Suppressor macrophage (primary cell): ENCODE data around the gene CYB561D1.

ENCODE experiments used
- DNase-seq, 4 experiments: peaks; one replicate each; pipeline ENCODE4 v3.0.0-alpha.2; 2020 to 2022

The CYB561D1 gene

DNA sequence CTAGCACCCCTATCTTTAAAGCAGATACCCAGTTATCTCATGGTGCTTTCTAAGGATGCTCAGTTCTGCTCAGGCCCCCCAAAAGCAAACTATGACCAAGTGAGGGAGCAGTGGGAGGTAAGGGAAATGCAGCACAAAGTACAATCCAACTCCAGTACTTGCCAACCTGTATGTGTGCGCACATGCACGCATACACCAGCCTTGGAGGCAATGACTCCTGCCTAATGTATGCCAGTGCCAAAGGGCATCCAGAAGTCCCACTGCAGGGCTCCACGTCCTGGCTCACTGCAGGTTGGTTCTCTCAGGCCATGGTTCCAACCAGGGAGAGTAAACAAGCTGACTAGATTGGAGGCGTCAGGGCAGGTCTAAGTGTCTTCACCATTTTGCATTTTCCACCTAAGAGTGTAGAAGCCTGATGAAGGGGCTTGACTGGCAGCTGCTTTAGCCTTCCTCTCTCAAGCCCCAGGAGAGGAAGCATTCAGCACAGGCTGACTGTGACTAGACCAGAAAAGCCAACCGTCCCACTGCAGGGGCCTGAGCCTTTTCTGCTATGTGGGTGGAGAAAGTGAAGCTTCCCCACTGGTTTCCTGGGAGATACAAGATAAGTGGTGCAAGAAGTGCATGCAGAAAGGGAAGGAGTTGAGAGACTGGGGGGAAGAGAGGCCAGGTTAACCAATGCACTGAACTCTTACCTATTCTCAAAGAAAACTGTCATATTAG is 7.9 kb downstream of the CYB561D1 start:
- DNase-seq, result peak; percentile 68 to 85 (median 82)

DNA sequence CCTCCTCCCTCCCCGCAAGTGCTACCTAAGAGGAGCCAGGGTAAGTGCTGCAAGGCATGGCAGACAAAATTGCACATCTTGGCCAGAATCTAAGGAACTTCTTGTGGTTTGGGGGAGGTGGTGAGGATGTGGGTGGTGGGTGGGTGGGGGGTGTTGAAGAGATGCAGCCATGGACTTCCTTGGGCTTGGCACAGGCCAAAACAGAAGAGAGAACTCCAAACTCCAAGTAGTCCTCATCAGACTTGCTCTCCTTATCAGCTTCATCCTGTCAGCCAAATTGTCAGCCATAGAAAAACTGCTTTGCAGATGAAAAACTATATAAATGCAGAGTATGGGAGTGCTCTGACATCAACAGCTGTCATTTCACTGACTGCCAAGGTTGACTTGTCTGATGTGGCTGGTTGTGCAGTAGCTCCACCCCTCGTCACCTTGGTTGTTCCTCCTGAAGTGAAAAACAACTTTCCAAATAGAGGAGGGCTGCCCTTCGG is 8.5 kb downstream of the CYB561D1 start:
- no peak for DNase-seq

DNA sequence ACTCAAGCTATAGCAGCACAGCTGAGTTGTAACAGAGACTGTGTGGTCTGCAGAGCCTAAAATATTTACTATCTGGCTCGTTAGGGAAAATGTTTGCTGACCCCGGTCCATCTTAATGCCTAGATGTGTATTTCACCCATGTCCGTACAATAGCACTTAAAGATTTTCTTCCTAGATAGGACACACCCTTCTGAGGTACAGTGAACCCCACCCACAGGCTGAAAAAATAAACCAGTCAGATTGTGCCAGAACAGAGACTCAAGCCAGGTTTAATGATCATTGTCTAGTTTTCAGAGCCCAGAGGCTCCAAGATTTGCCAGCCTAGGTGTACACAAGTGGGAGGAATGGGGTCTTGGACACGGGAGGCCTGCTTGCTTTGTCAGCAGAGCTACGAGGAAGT is 10.0 kb downstream of the CYB561D1 start:
- no peak for DNase-seq

DNA sequence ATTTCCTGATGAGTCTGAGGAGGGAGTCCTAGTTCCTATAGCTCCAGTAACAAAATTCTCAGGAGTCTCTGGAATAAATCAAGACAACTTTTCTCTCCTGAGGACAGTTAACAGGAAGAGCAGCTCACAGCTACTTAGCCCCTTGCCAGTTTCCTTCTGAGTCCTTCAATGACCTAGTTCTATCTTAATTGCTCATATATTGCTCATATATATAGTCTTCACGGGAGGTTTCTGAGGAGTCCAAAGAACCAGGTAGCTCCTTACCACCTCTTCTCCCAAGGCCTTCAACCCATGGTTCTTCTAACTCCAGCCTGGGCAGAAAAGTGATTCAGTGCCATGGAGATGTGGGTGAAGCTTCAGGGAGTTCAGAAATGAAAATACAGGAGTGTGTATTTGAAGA is 11.1 kb downstream of the CYB561D1 start:
- no peak for DNase-seq

DNA sequence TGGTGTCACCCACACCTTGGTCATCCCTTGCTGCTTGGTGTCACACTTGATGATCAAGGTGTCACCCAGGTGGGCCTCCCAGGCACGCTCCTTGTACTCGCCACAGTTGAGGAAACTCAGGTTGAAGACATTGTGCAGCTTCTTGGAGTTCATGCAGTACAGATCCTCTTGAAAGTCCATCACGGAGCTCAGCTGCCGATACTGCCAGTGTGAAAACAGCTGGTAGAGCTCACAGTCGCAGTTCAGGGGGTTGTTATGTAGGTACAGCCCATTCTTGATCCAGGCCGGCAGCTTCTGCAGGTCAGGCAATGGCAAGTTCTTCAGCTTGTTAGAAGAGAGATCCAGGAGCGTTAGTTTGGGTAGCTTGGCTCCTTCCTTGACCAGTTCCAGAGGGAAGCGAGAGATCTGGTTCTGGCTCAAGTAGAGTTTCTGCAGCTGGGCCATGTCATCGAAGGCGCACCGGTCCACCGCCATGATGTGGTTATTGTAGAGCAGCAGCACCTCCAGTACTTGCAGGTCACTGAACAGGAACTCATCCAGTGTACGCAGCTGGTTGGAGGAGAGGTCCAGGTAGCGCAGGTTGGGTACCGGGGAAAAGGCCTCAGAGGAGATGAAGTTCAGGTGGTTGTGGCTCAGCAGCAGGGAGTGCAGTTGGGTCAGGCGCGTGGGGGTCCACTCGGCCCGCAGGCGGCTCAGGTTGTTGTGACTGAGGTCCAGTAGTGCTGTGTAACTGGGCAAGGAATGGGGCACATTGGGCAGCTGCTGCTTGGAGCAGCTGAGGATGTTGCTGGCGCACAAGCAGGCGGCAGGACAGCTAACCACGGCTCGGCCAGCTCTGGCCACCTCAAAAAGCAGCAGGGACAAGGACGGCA is 14.3 kb downstream of the CYB561D1 start:
- DNase-seq, result no peak

DNA sequence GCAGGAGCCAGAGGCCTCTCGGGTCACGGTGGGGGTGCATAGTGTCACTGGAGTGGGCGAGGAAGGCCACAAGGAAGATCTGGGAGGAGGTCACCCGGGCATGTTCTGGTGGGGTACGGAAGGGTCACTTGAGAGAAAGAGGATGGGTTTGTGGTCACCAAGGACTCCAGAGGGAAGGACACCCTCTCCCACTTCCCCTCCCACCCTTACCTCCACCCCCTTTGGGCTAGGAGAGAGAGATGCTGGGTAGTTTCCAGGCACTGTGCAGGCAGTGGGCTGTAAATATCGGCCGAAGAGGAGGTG is 14.9 kb downstream of the CYB561D1 start:
- no peak for DNase-seq

DNA sequence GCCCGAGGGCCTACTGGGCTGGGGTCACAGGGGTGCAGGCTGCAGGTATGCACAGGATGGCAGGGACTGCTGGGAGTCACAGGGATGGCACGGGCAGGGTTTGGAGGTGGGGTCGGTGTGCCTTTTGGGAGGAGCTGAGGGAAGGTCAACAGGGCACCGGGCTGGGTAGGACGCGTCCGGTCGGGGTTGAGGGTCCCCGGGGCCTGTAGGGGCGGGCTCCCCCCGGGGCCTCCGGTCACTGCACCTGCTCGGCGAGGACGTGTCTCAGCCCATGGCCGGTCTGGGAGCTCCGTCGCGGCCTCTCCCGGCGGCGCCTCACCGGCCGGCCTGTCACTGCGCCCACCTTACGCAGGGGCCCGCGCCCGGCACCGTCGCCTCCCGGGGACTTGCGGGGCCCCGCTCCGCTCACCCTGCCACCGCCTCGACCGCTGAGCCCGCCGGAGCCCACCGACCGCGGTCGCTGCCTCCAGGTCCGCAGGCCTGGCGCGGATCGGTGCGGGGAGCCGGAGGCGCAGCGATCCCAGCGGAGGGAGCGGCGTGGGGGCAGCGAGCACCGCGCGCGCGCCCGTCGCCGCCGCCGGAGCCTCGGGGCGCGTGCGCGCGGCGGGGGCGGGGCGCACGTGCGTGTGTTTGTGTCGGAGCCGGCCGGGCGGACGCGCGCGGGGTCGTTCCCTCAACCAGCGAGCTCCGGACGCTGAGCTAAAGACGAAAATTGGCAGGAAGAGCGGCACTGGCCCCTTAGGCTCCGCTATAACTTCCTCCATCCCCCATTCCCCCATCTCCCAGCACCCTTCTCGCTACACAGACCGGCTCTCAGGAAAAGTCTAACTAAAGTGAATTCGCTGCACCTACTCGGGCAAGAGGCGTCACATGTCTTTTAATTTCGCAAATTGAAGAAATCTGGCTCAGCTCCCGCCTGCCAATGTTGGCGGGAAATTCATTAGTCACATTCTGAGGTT is 15.6 kb downstream of the CYB561D1 start, which contains the start of gene AMIGO1:
Gene AMIGO1 (minus strand): TSS at position 552 of the 959 bp plus-strand sequence. CDS start 815 bp downstream, outside the sequence.
- DNase-seq, result peak; percentile 50 to 84 (median 64)

DNA sequence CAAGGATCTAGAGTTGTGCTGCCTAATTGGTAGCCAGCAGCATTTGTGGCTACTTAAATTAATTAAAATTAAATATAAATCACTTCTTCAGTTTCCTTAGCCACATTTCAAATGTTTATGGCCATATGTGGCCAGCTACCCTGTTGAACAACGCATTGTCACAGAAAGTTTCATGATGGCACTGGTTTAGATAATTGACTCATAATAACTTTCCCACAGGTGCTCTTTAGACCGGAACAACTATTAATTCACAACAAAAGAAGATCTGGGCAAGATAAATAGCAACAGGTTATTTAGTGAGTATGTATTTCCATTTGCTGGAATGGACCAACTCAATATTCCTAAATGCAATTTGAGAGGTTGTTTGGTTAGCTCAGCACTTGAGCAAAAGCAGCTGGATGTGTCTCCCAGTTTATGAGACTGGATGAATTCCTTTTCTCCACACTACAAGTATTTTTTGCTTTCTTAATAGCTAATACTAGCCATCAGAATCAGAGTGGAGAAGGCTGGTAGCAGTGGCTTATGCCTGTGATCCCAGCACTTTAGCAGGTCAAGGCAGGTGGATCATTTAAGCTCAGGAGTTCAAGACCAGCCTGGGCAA is 19.3 kb downstream of the CYB561D1 start:
- DNase-seq, result no peak

DNA sequence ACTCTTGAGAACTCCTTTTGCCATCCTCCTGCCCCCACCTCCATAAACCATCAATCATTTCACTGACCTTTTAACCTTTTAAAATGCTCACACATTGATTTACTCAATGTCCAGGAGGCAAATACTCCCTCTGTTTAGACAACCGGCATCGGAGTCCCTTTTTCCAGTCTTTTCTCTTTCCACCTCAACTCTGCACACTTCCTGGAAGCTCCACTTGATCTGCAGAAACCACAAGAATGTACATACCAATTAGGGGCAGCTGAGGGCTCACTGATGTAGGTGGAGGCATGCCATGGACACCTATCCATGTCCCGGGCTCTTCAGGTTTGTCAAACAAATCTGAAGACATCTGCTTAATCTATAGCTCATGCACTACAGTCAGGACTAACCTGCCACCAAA is 21.0 kb downstream of the CYB561D1 start:
- no peak for DNase-seq

DNA sequence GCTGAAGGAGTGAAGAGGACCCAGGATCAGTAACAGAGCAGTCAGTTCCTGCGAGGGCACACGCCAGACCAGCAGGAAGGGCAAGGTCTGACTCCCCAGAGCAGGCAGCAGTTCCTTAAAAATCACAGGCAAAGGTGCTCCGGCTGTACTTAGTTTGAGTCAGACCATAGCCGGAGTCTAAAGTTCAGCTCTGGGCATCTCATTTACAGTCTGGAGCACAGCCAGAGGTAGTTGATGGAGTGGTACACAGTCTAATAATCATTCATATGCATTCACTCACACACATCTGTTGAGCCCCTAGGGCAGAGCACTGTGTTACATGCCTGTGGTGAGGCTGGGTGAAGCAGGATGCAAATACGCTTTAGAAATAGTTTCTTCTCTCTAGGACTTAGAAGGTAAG is 23.0 kb downstream of the CYB561D1 start:
- no peak for DNase-seq

DNA sequence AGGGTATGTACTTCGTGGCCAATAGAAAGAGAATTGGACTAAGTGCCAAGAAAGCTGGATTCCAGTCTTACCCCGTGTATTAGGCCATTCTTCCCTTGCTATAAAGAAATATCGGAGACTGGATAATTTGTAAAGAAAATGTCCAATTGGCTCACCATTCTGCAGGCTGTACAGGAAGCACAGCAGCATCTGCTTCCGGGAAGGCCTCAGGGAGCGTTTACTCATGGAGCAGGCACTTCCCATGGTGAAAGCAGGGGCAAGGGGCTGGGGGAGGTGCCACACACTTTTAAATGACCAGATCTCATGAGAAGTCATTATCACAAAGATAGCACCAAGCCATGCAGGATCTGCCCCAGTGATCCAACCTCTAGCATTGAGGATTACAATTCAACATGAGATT is 23.4 kb downstream of the CYB561D1 start:
- DNase-seq, result no peak

DNA sequence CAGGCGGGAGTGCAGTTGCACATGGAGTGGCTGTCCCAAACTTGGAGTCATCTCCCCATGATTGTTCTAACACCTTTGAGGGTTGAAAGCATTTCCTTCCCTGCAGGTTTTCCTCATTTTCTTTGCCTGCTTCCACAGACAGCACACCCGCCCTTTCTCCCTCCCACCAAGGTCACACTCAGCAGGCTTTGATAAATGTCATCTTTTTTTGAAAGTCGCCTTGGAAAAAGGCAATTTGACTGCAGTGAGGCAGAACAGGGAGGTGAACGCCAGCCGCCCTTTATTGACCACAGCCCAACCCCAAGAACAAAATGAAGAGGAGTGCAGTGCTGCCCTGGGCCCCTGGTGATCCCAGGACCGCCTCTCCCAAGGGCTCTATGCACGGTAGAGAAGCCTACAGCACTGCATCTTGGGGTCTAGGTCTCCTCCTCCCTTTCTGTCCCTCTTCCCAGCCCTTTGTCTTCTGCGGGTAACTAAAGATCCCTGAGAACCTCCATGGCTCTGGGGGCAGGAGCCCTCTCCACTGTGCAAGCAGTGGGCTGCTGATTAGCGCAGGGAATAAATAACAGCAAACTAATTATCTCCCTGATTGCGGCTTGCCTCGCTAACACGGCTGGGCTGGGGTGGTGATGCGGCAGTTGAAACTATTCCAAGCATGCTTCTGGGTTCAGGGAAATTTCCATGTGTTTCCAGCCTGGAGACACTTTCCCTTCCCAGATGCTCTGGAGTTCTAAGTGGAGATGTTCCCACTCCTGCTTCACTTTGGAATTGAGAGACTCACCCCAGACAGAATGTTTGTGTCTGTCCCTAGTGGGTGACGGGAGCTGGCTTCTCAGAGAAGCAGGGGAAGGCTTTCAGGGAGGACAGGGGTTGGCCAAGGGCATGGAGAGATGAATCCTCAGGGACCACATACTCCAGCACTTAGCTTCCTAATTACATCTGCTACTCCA is 27.4 kb downstream of the CYB561D1 start:
- DNase-seq, result no peak

DNA sequence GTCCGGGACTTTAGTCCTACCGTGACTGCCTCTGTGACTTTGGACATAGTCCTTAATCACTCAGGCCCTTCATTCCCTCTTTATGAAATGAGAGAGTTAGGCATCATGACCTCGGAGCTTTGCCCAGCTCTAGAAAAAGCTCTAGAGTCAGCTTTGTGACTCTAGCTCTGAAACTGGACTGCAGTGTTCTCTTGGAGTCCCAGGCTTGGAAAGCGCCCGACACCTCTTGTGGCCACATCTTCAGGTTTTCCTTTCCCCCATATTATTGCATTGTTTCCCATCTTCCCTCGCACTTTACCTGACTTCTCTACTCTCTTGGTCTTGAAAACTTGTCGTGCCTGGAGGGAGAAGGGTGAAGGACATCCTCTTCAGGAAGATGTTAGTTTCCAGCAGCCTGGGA is 28.1 kb downstream of the CYB561D1 start:
- no peak for DNase-seq

DNA sequence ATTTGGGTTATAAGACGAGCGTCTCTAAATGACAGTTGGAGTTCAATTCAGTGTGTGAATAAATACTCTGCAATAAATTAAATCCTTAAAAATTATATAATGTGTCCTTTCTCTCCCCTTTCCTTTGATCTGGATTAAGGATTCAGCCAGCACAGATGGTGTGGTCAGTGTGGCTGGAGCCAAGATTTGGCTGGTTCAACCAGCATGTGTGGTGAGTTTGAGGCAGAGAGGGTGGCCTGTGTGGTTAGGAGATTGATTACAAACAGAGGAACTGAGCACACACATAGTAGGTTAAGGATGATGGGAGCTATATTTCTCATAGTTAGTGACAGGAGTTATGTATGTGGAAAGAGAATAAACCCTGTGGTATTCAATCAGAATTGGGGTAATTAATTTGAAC is 29.8 kb downstream of the CYB561D1 start:
- no peak for DNase-seq

DNA sequence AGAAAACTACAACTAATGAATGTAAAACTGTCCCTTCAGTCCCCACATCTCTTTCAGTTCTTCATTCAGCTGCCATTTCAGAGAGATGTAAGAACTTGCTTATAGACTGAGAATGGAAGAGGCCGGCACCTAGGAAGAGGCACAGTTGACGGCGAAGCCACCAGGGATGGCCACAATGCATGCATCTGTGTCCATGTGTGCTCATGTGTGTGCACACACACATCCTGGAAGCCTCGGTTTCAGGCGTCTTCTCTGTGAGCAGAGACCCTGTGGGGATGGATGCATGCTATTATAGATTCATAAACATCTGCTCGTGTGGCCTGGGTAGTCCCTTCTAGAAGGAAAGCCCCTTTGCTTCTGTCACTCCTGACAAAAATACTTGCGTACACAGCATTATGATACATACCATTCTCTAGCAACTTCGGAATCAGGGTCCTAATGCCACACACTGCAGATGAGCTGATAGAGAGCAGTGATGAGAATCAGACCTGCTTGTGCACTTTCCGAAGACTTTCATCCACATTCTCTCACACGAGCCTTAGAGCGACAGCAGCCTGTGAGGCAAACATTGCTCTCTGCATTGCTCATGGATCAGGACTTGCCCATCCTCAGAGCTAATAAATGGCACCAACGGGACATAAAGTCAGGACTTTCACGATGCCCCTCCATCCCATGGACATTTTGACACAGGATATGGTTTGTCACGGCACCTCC is 33.4 kb downstream of the CYB561D1 start:
- DNase-seq, result no peak

DNA sequence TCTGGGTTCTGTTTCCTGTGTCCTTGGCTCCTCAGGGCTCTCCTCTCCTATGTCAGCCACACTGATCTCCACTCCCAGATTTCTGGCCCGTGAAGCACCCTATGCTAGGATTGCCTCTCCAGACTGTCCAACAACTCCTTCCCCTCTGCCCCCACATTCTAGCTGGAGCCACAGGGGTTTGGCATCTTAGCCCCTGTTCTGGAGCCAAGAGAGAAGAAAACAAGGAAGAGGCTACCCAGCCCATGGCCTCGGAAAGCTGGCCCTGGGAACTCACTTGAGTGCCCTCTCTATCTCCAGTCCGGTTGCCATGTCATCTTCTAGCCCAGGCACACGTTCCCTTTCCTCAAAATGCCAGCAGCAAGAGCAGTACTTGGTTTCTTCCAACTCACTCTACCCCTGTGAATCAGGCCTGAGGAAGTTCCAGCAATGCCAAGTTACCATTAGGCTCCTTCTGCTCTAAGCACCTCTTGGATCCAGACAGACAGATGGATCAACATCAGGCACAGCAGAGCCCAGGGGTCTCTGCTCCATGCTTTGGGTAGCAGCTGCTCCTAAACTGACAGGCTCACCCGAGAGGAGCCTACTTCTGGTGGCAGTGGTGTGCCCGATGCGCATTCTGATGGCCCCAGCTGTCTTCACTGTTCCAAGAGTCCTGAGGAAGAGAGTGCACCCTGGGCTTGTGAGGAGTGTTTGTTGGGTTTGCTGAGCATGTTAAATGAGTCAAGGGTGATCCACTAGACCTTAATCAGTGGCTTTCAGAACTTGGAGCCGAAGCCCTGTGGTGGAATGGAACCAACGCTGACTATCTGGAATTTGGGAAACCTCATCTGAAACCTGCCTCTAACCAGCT is 34.2 kb downstream of the CYB561D1 start:
- no peak for DNase-seq

DNA sequence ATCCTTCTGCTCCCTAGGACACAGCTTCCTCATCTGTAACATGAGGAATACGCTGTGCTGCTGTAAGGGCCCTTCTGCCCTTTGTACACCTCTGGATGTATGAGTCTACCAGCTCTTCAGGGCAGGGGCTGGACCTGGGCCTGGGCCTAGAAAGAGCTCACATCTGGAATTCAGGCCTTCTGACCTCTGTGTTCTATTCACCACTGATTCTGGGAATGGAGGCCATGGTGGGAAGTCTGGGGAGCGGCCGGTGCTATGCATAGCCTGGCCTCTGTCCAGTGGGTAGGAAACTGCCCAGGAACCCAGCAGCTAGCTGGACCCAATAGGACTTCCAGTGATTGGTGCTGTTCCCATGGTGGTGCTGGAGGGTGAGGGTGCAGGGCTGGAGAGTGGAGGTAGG is 34.8 kb downstream of the CYB561D1 start:
- DNase-seq, result no peak

DNA sequence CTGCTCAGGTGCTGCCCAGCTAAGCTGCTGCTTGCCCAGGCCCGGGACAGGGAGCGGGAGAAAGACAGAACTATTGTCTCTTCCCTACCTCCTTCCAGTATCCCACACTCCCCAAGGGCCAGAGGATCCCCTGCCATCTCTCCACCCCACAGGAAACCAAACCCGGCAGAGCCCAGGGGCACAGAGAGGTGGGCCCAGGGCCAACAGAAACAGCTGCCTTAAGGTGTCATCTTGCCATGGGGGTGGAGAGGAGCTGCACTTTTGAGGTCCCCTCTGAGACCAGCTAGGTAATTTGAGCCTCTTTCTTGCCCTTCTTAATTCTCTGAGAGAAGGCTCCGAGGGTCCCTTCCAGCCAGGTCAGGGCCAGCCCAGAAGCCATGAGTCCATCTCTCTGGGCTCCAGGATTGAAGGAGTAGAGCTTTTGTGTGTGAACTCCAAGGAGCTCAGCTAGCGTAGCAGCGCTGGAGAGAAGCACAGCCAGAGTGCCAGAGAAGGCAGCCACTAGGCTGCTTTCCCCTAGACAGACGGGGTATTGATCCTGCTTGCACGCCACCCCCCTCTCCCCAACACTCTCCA is 36.1 kb downstream of the CYB561D1 start:
- no peak for DNase-seq

DNA sequence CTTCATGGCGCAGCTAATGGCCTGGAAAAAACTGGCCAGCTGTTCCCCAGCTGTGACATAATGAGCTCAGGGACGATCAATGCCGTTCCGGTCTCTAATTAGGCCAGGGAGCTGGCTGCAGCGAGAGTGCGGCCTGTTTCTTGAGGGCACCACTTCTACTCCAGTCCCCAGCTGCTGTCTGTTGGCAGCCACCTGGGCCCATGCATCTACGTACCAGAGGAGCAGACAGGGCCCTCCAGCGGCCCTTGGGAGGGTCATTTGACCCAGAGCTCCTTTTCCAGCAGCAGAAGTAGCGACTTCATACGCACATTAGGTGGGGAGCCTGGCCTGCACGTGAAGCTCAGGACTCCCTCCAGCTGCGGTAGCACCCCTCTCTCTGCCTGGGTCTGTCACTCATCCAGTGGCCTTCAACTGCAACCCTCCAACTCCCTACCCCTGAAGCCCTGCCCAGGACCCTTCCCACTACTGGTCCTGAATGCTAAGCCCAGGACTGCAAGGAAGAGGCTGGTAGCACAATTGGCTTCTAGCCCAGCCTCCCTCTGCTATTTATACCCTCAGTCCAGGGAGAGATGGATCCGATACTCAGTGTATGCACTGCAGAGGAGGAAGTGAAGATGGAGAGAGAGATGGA is 36.7 kb downstream of the CYB561D1 start:
- DNase-seq, result no peak
